IMR-90 (cell line): ENCODE results near the gene TUBD1. TPM values are rescaled to one million over a fixed set of nuclear protein-coding genes. Genes with fewer than 3 reads are reported as not detected.

Source experiments
- ATAC-seq: fragments of 200-7000 bp; cut with Tn5 transposase; 2 replicates; pipeline ENCODE4 v1.9.1; 2020; ENCODE audit warnings: low read depth, mild to moderate bottlenecking, moderate library complexity
- BruUV-seq: library from RNA; stranded (reverse); fragments of 400-500 nt; replicated peaks from 2 replicates; lab custom pipeline; 2021; lab: Mats Ljungman, UMichigan
- CTCF ChIA-PET: fragments of 300-600 bp; formaldehyde crosslinking; extraction: SDS; loops from one replicate; lab custom pipeline; 2021; ENCODE audit warnings: antibody characterized with exemption; lab: Yijun Ruan, JAX
- POLR2A ChIA-PET: fragments of 300-600 bp; sonication (Branson Sonifier 250); formaldehyde crosslinking; loops from one replicate; lab custom pipeline; 2022; ENCODE audit warnings: antibody characterized with exemption; ENCODE audit not compliant: unreplicated experiment; lab: Charles Lee
- DNase-seq: peaks from one replicate; pipeline ENCODE4 v3.0.0; 2013
- H2AFZ ChIP-seq: replicated peaks from 2 replicates; pipeline ENCODE3; 2013; ENCODE audit warnings: low read length, mild to moderate bottlenecking; ENCODE audit not compliant: poor library complexity
- H2AK5ac ChIP-seq: 2 replicates; pipeline ENCODE4 v1.6.1; 2013; ENCODE audit warnings: low read depth, low read length, inconsistent platforms
- H2AK9ac ChIP-seq: replicated peaks from 2 replicates; pipeline ENCODE3; 2013; ENCODE audit warnings: mild to moderate bottlenecking, low read depth, low read length, moderate library complexity; ENCODE audit not compliant: poor library complexity
- H2BK120ac ChIP-seq: 2 replicates; pipeline ENCODE4 v1.6.1; 2013; ENCODE audit warnings: low read depth, low read length, inconsistent platforms
- H2BK15ac ChIP-seq: 3 replicates; pipeline ENCODE4 v1.6.1; 2013; ENCODE audit warnings: low read depth, low read length, inconsistent platforms
- H2BK20ac ChIP-seq: 2 replicates; pipeline ENCODE4 v1.6.1; 2013; ENCODE audit warnings: low read depth, mild to moderate bottlenecking, inconsistent platforms, low read length, moderate library complexity
- H2BK5ac ChIP-seq: 2 replicates; pipeline ENCODE4 v1.6.1; 2013; ENCODE audit warnings: mild to moderate bottlenecking, low read depth, low read length, inconsistent platforms; ENCODE audit not compliant: poor library complexity, severe bottlenecking
- H3K14ac ChIP-seq: replicated peaks from 2 replicates; pipeline ENCODE4 v1.6.1; 2013; ENCODE audit warnings: low read depth, low read length, inconsistent platforms
- H3K18ac ChIP-seq: 2 replicates; pipeline ENCODE4 v1.6.1; 2013; ENCODE audit warnings: low read depth, low read length, control low read depth
- H3K23ac ChIP-seq: 2 replicates; pipeline ENCODE4 v1.6.1; 2013; ENCODE audit warnings: low read depth, low read length, inconsistent platforms
- H3K27ac ChIP-seq: 2 replicates; pipeline ENCODE4 v1.5.1; 2013; ENCODE audit warnings: mild to moderate bottlenecking, control low read depth, low read length; ENCODE audit not compliant: insufficient read depth
- H3K27me3 ChIP-seq: 2 replicates; pipeline ENCODE4 v1.6.1; 2013; ENCODE audit warnings: low read length; ENCODE audit not compliant: control insufficient read depth, insufficient read depth
- H3K36me3 ChIP-seq: 2 replicates; pipeline ENCODE4 v1.6.1; 2013; ENCODE audit warnings: low read length, mixed read lengths; ENCODE audit not compliant: control insufficient read depth, insufficient read depth
- H3K4ac ChIP-seq: 2 replicates; pipeline ENCODE4 v1.6.1; 2013; ENCODE audit warnings: low read depth, low read length, inconsistent platforms
- H3K4me1 ChIP-seq: 2 replicates; pipeline ENCODE4 v1.6.1; 2013; ENCODE audit warnings: low read length, mixed read lengths; ENCODE audit not compliant: control insufficient read depth, insufficient read depth
- H3K4me2 ChIP-seq: 2 replicates; pipeline ENCODE4 v1.6.1; 2013; ENCODE audit warnings: low read depth, mild to moderate bottlenecking, control low read depth, low read length, moderate library complexity
- H3K4me3 ChIP-seq: 2 replicates; pipeline ENCODE4 v1.5.1; 2013; ENCODE audit warnings: low read depth, mild to moderate bottlenecking, control low read depth, low read length, moderate library complexity; ENCODE audit not compliant: insufficient read depth
- H3K56ac ChIP-seq: 2 replicates; pipeline ENCODE4 v1.6.1; 2013; ENCODE audit warnings: low read length, inconsistent platforms; ENCODE audit not compliant: insufficient read depth; ENCODE audit errors: extremely low read depth
- H3K79me1 ChIP-seq, 2 experiments: 2 replicates each; pipeline ENCODE4 v1.6.1; 2013; ENCODE audit warnings: low read length in 2 of 2, inconsistent platforms in 1 of 2, low read depth in 1 of 2
- H3K9ac ChIP-seq: 2 replicates; pipeline ENCODE4 v1.6.1; 2013; ENCODE audit warnings: low read depth, low read length, control low read depth
- H3K9me1 ChIP-seq: 2 replicates; pipeline ENCODE4 v1.6.1; 2013; ENCODE audit warnings: low read length, inconsistent platforms; ENCODE audit not compliant: insufficient read depth
- H3K9me3 ChIP-seq: 2 replicates; pipeline ENCODE4 v1.6.1; 2013; ENCODE audit warnings: low read length; ENCODE audit not compliant: control insufficient read depth, insufficient read depth
- H4K20me1 ChIP-seq: 2 replicates; pipeline ENCODE4 v1.6.1; 2013; ENCODE audit warnings: low read length, inconsistent platforms; ENCODE audit not compliant: insufficient read depth
- H4K5ac ChIP-seq: 2 replicates; pipeline ENCODE4 v1.6.1; 2013; ENCODE audit warnings: mild to moderate bottlenecking, low read depth, low read length, control low read depth
- H4K8ac ChIP-seq, 2 experiments: 2 replicates each; pipeline ENCODE4 v1.6.1; 2013; ENCODE audit warnings: low read depth in 2 of 2, low read length in 2 of 2, control low read depth in 1 of 2, inconsistent platforms in 1 of 2
- H4K91ac ChIP-seq: 2 replicates; pipeline ENCODE4 v1.6.1; 2013; ENCODE audit warnings: low read depth, low read length, inconsistent platforms; ENCODE audit not compliant: insufficient read depth
- BHLHE40 ChIP-seq: fragments of 150-350 bp; IDR thresholded peaks from 2 replicates; pipeline ENCODE4 v1.6.1; 2016; ENCODE audit warnings: mild to moderate bottlenecking, low read depth, low read length
- CEBPB ChIP-seq: IDR thresholded peaks from 2 replicates; pipeline ENCODE4 v1.6.1; 2012; ENCODE audit warnings: low read depth, low read length, improper control_type of control experiment
- WGBS, 2 experiments: methylation state at CpG; one replicate each; pipeline versions ENCODE4 v1.1.5 to v1.1.7; 2013; ENCODE audit warnings: missing lambda C conversion rate in 2 of 2; ENCODE audit not compliant: insufficient read length in 1 of 2; ENCODE audit errors: extremely low coverage in 2 of 2; 5-methylcytosine and 5-hydroxymethylcytosine counted together
- dilution Hi-C: fragments of 300-500 bp; cut with HindIII; formaldehyde crosslinking; loops from one replicate; pipeline ENCODE4 v1.14.3; 2018; ENCODE audit warnings: low sequenced_read_pairs; ENCODE audit not compliant: unreplicated experiment
- in situ Hi-C: fragments of 300-500 bp; cut with MboI; formaldehyde crosslinking; loops from 3 replicates; pipeline ENCODE4 v1.14.3; 2019; ENCODE audit warnings: low sequenced_read_pairs, inconsistent platforms, mixed read lengths
- intact Hi-C: fragments of 100-400 bp; cut with micrococcal nuclease; formaldehyde crosslinking; loops from 2 replicates; pipeline ENCODE4 v1.10.0; 2022
- polyA plus RNA-seq, 3 experiments: library from polyadenylated mRNA; depleted of rRNA; stranded (reverse); fragments of >200 nt; gene quantifications; 2 replicates each; pipeline ENCODE4 v1.2.3, GENCODE V29; 2012; ENCODE audit warnings: low replicate concordance in 1 of 3
- total RNA-seq: library from RNA; depleted of rRNA; stranded (reverse); fragments of >200 nt; gene quantifications from 2 replicates; pipeline ENCODE4 v1.2.3, GENCODE V29; 2012

Gene TUBD1
- total and polyA plus RNA-seq, 2 of the 4 experiments (the other 2 are of a cell fraction) = 2.2 to 4.7 TPM

DNA sequence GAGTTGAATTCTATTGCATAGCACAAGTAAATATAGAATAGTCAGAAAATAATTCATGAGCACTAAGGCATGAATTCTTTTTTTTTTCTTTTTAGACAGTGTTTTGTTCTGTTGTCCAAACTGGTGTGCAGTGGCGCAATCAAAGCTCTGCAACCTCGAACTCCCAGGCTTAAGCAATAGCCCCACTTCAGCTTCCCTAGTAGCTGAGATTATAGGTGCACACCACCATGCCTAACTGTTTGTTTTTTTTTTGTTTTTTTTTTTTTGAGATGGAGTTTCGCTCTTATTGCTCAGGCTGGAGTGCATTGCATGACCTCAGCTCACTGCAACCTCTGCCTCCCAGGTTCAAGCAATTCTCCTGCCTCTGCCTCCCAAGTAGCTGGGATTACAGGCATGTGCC lies 16.6 kb downstream of the TUBD1 start:
- Histone ChIP-seq H3K14ac (no peak overlapping the region), H3K36me3 (peaks cover 5% of the 10 kb centered on the region), H3K27ac (no peak overlapping the region), H4K5ac (no peak overlapping the region), H3K4me1 (no peaks in the 10 kb centered on the region), H2AK5ac (no peak overlapping the region), H3K9me3 (no peaks in the 10 kb centered on the region), H3K56ac (no peak overlapping the region), H3K9me1 (no peaks in the 10 kb centered on the region), H3K4ac (no peak overlapping the region), H4K8ac (no peak overlapping the region), H3K18ac (no peak overlapping the region), H2BK120ac (no peak overlapping the region), H3K27me3 (no peaks in the 10 kb centered on the region), H2AK9ac (no peak overlapping the region), H2AFZ (no peak overlapping the region), H3K9ac (no peak overlapping the region), H3K79me1 (no peaks in the 10 kb centered on the region), H3K23ac (no peak overlapping the region), H3K4me2 (no peak overlapping the region), H3K4me3 (no peak overlapping the region), H4K20me1 (no peaks in the 10 kb centered on the region), H2BK20ac (no peak overlapping the region), H2BK5ac (no peak overlapping the region), H4K91ac (no peak overlapping the region), H2BK15ac (no peak overlapping the region)
- BruUV-seq = no TSS peak
- ATAC-seq (no peak), DNase-seq (peak; percentile 21)
- dilution Hi-C loops = no loop called here
- in situ Hi-C loops = no loop called here
- peak; percentile 65 for TF ChIP-seq CEBPB
- no peak for TF ChIP-seq BHLHE40
- intact Hi-C loops = no loop called here
- ChIA-PET CTCF (interaction anchor here (1.2 kb wide), 1 partner anchor 38 kb away, joined by 14 read pairs; no protein-coding TSS in a partner anchor), POLR2A (no interaction called here)
- WGBS, 2 experiments = no CpG with 5 or more reads among the region's 3 CpGs
